Vagina (tissue), 2 donors: ENCODE results near the gene CAV3. TPM values are rescaled to one million over a fixed set of nuclear protein-coding genes. Genes with fewer than 3 reads are reported as not detected.

Experiments
- DNase-seq, 2 donors: peaks; one replicate each; pipeline ENCODE4 v3.0.0-alpha.2; 2017; ENCODE audit errors: extremely low spot score in 2 of 2
- H3K27ac ChIP-seq: fragments of 200-600 bp; sonication (generic); one replicate; pipeline ENCODE4 v1.5.1; 2019
- H3K27me3 ChIP-seq: fragments of 200-600 bp; sonication (generic); one replicate; pipeline ENCODE4 v1.5.1; 2019
- H3K36me3 ChIP-seq, 2 donors: fragments of 200-600 bp; sonication (generic); one replicate each; pipeline ENCODE4 v1.5.1; 2017 to 2019
- H3K4me1 ChIP-seq: fragments of 200-600 bp; sonication (generic); one replicate; pipeline ENCODE4 v1.5.1; 2019
- H3K4me3 ChIP-seq, 2 donors: fragments of 200-600 bp; sonication (generic); 1 replicate in 1 of 2; 2 replicates in 1 of 2; pipeline ENCODE4 v1.5.1; 2016 to 2019
- H3K9me3 ChIP-seq: fragments of 200-600 bp; sonication (generic); one replicate; pipeline ENCODE4 v1.5.1; 2019
- CTCF ChIP-seq, 3 experiments: fragments of 450-650 bp in 2 of 3; fragments of 200-600 bp in 1 of 3; sonication (generic) in 1 of 3; IDR thresholded peaks; one replicate each; pipeline ENCODE4 v1.5.1; 2017 to 2019; ENCODE audit warnings: antibody characterized with exemption in 3 of 3, mild to moderate bottlenecking in 2 of 3, moderate library complexity in 2 of 3
- POLR2A ChIP-seq, 2 donors: fragments of 450-650 bp; IDR thresholded peaks; one replicate each; pipeline ENCODE4 v1.6.1; 2017; ENCODE audit warnings: antibody characterized with exemption in 2 of 2, mild to moderate bottlenecking in 2 of 2, moderate library complexity in 2 of 2
- POLR2AphosphoS5 ChIP-seq, 2 donors: sonication (generic); formaldehyde crosslinking; IDR thresholded peaks; one replicate each; pipeline ENCODE4 v1.9.0; 2017; ENCODE audit warnings: antibody characterized with exemption in 2 of 2, mild to moderate bottlenecking in 2 of 2, low read depth in 1 of 2; ENCODE audit not compliant: insufficient read depth in 1 of 2
- intact Hi-C: fragments of 100-400 bp; cut with DNase I; formaldehyde crosslinking; loops from one replicate; pipeline ENCODE4 v1.15.1; 2023
- total RNA-seq: library from RNA; depleted of rRNA; stranded (reverse); fragments of >200 nt; gene quantifications from one replicate; pipeline ENCODE4 v1.2.3, GENCODE V29; 2016

The CAV3 gene
- total RNA-seq, 1 donor from 2014 or later = not detected

- Histone ChIP-seq H3K9me3 (no peaks in the 10 kb centered on the region), H3K4me1 (peaks cover 8% of the 10 kb centered on the region), H3K4me3 (no peak overlapping the region), H3K27me3 (no peaks in the 10 kb centered on the region), H3K27ac (no peak overlapping the region), H3K36me3 (no peaks in the 10 kb centered on the region)
- peak in 1 of 2 donors; percentile 79 for DNase-seq
- TF ChIP-seq POLR2A (IDR thresholded peaks at IDR 0.05) (no peak), CTCF (IDR thresholded peaks at IDR 0.05) (no peak), POLR2AphosphoS5 (IDR thresholded peaks at IDR 0.05; ENCODE audit: insufficient read depth in 1 of 2, low read depth in 1 of 2) (no peak)
- intact Hi-C loops = no loop called here
These were observed 29.2 kb downstream of the CAV3 start for GRCh38 chr3:8762607-8763377.

- Histone ChIP-seq H3K27me3 (peaks cover 6% of the 10 kb centered on the region), H3K36me3 (no peaks in the 10 kb centered on the region), H3K4me1 (peaks cover 21% of the 10 kb centered on the region), H3K9me3 (no peaks in the 10 kb centered on the region), H3K4me3 (no peak overlapping the region), H3K27ac (no peak overlapping the region)
- TF ChIP-seq CTCF (IDR thresholded peaks at IDR 0.05) (no peak), POLR2A (IDR thresholded peaks at IDR 0.05) (no peak), POLR2AphosphoS5 (IDR thresholded peaks at IDR 0.05; ENCODE audit: insufficient read depth in 1 of 2, low read depth in 1 of 2) (no peak)
- intact Hi-C loops = no loop called here
- peak in 1 of 2 donors; percentile 78 for DNase-seq
These were observed 30.9 kb downstream of the CAV3 start for GRCh38 chr3:8764528-8764927.

- H3K27ac ChIP-seq = no peak overlapping the region
- H3K36me3 ChIP-seq = no peaks in the 10 kb centered on the region
- H3K9me3 ChIP-seq = no peaks in the 10 kb centered on the region
- no peak overlapping the region for H3K4me3 ChIP-seq
- peaks cover 6% of the 10 kb centered on the region for H3K27me3 ChIP-seq
- intact Hi-C loops = no loop called here
- peaks cover 21% of the 10 kb centered on the region for H3K4me1 ChIP-seq
- no peak for TF ChIP-seq POLR2A (IDR thresholded peaks at IDR 0.05)
- TF ChIP-seq CTCF (IDR thresholded peaks at IDR 0.05) = no peak
- no peak for TF ChIP-seq POLR2AphosphoS5 (IDR thresholded peaks at IDR 0.05; ENCODE audit: insufficient read depth in 1 of 2, low read depth in 1 of 2)
- DNase-seq = no peak
These were observed 31.9 kb downstream of the CAV3 start for GRCh38 chr3:8765528-8765927.

- no peak overlapping the region for H3K4me3 ChIP-seq
- peaks cover 6% of the 10 kb centered on the region for H3K27me3 ChIP-seq
- intact Hi-C loops = no loop called here
- no peak overlapping the region for H3K27ac ChIP-seq
- peaks cover 21% of the 10 kb centered on the region for H3K4me1 ChIP-seq
- H3K9me3 ChIP-seq = no peaks in the 10 kb centered on the region
- TF ChIP-seq POLR2A (IDR thresholded peaks at IDR 0.05) = no peak
- TF ChIP-seq CTCF (IDR thresholded peaks at IDR 0.05) = no peak
- TF ChIP-seq POLR2AphosphoS5 (IDR thresholded peaks at IDR 0.05; ENCODE audit: insufficient read depth in 1 of 2, low read depth in 1 of 2) = no peak
- DNase-seq = peak in 1 of 2 donors; percentile 82
- H3K36me3 ChIP-seq = no peaks in the 10 kb centered on the region
These were observed 32.5 kb downstream of the CAV3 start for GRCh38 chr3:8766148-8766547.

- H3K27me3 ChIP-seq = peaks cover 6% of the 10 kb centered on the region
These were observed 33.7 kb downstream of the CAV3 start for GRCh38 chr3:8767256-8767666.

More at GRCh38 chr3:8767256-8767666, 33.7 kb downstream of the CAV3 start:
- Histone ChIP-seq H3K4me1 (peaks cover 21% of the 10 kb centered on the region), H3K9me3 (no peaks in the 10 kb centered on the region), H3K36me3 (no peaks in the 10 kb centered on the region), H3K4me3 (peak overlapping the region in 1 of 2 donors; percentile 38), H3K27ac (no peak overlapping the region)
- intact Hi-C loops = no loop called here
- DNase-seq = no peak
- TF ChIP-seq POLR2A (IDR thresholded peaks at IDR 0.05) (no peak), POLR2AphosphoS5 (IDR thresholded peaks at IDR 0.05; ENCODE audit: insufficient read depth in 1 of 2, low read depth in 1 of 2) (no peak), CTCF (IDR thresholded peaks at IDR 0.05) (no peak)
